HCT116 (cell line): Measurements from ENCODE around the gene TSLP. TPM values are rescaled to one million over a fixed set of nuclear protein-coding genes. Genes with fewer than 3 reads are reported as not detected.

Experiments used
- ATAC-seq: fragments of 200-7000 bp; cut with Tn5 transposase; 2 replicates; pipeline ENCODE4 v1.9.1; 2020; ENCODE audit warnings: mild to moderate bottlenecking, moderate library complexity
- BruUV-seq: library from RNA; stranded (reverse); fragments of 400-500 nt; replicated peaks from 2 replicates; lab custom pipeline; 2021; lab: Mats Ljungman, UMichigan
- CTCF ChIA-PET: fragments of 300-600 bp; sonication (Branson Sonifier 250); formaldehyde crosslinking; loops from one replicate; lab custom pipeline; 2021; ENCODE audit warnings: antibody characterized with exemption; lab: Charles Lee
- POLR2A ChIA-PET: fragments of 300-600, 350-600 bp; sonication (Branson Sonifier 250); formaldehyde crosslinking; loops from one replicate; lab custom pipeline; 2021; ENCODE audit warnings: antibody characterized with exemption; lab: Charles Lee
- RAD21 ChIA-PET, 2 experiments: fragments of 300-600 bp; sonication (Branson Sonifier 250); formaldehyde crosslinking; loops; one replicate each; lab custom pipeline; 2023; ENCODE audit warnings: low total read pairs in 2 of 2; ENCODE audit not compliant: uncharacterized antibody in 2 of 2, unreplicated experiment in 2 of 2, low non-redundant PET in 1 of 2; lab: Charles Lee
- DNase-seq: peaks from one replicate; pipeline ENCODE4 v3.0.0-alpha.2; 2010; ENCODE audit warnings: low read depth, low spot score
- H2AFZ ChIP-seq: fragments of 200-600 bp; shearing (Covaris generic), sonication (generic); 2 replicates; pipeline ENCODE4 v1.6.1; 2017; ENCODE audit warnings: low read depth, mixed run types, mixed read lengths, antibody characterized with exemption, low read length; ENCODE audit not compliant: poor library complexity, severe bottlenecking
- H3K27ac ChIP-seq: 2 replicates; pipeline ENCODE4 v1.5.1; 2012; ENCODE audit warnings: low read depth, low read length
- H3K27me3 ChIP-seq: fragments of 200-600 bp; sonication (generic); 2 replicates; pipeline ENCODE4 v1.6.1; 2016; ENCODE audit warnings: mixed run types, low read length, mixed read lengths; ENCODE audit not compliant: insufficient read depth
- H3K36me3 ChIP-seq, 2 experiments: fragments of 200-500 bp in 1 of 2; fragments of 200-600 bp in 1 of 2; sonication (Bioruptor generic) in 1 of 2; sonication (generic) in 1 of 2; 2 replicates each; pipeline versions ENCODE4 v1.5.1 to v1.6.1; 2014 to 2016; ENCODE audit warnings: low read length in 2 of 2, inconsistent platforms in 1 of 2, mixed read lengths in 1 of 2, mixed run types in 1 of 2; ENCODE audit not compliant: insufficient read depth in 2 of 2, control insufficient read depth in 1 of 2
- H3K4me1 ChIP-seq, 2 experiments: fragments of 200-600 bp in 1 of 2; sonication (generic) in 1 of 2; 2 replicates each; pipeline versions ENCODE4 v1.5.1 to v1.6.1; 2012 to 2017; ENCODE audit warnings: low read length in 2 of 2, inconsistent platforms in 1 of 2, mild to moderate bottlenecking in 1 of 2, mixed read lengths in 1 of 2, mixed run types in 1 of 2, moderate library complexity in 1 of 2; ENCODE audit not compliant: insufficient read depth in 2 of 2, control insufficient read depth in 1 of 2
- H3K4me2 ChIP-seq: fragments of 200-600 bp; sonication (generic); 2 replicates; pipeline ENCODE4 v1.6.1; 2017; ENCODE audit warnings: mixed run types, low read length, mixed read lengths
- H3K4me3 ChIP-seq, 2 experiments: fragments of 200-600 bp in 1 of 2; sonication (generic) in 1 of 2; replicated peaks in 1 of 2; 2 replicates each; pipeline ENCODE4 v1.5.1; 2011 to 2016; ENCODE audit warnings: low read length in 2 of 2, control low read depth in 1 of 2, low read depth in 1 of 2, mild to moderate bottlenecking in 1 of 2, mixed read lengths in 1 of 2, mixed run types in 1 of 2
- H3K79me2 ChIP-seq: fragments of 200-600 bp; sonication (generic); 2 replicates; pipeline ENCODE4 v1.6.1; 2017; ENCODE audit warnings: mild to moderate bottlenecking, mixed run types, low read length, moderate library complexity, mixed read lengths; ENCODE audit not compliant: insufficient read depth
- H3K9ac ChIP-seq: fragments of 200-600 bp; sonication (generic); 2 replicates; pipeline ENCODE4 v1.6.1; 2016; ENCODE audit warnings: low read length, mixed read lengths
- H3K9me2 ChIP-seq: fragments of 200-600 bp; sonication (generic), shearing (Covaris generic); 2 replicates; pipeline ENCODE4 v1.6.1; 2017; ENCODE audit warnings: mixed run types, mild to moderate bottlenecking, moderate library complexity; ENCODE audit not compliant: insufficient read depth
- H3K9me3 ChIP-seq, 2 experiments: fragments of 200-500 bp in 1 of 2; fragments of 200-600 bp in 1 of 2; sonication (Bioruptor generic) in 1 of 2; sonication (generic) in 1 of 2; 2 replicates each; pipeline ENCODE4 v1.6.1; 2014 to 2017; ENCODE audit warnings: low read length in 2 of 2, mixed read lengths in 2 of 2, inconsistent platforms in 1 of 2, low read depth in 1 of 2, mild to moderate bottlenecking in 1 of 2, mixed run types in 1 of 2, moderate library complexity in 1 of 2; ENCODE audit not compliant: control insufficient read depth in 1 of 2, insufficient read depth in 1 of 2
- H4K20me1 ChIP-seq: fragments of 200-600 bp; sonication (generic), shearing (Covaris generic); 2 replicates; pipeline ENCODE4 v1.6.1; 2017; ENCODE audit warnings: mixed run types, mild to moderate bottlenecking, moderate library complexity; ENCODE audit not compliant: insufficient read depth
- EZH2 ChIP-seq: fragments of 200-600 bp; sonication (generic); IDR thresholded peaks from 2 replicates; pipeline ENCODE4 v1.6.1; 2017; ENCODE audit warnings: antibody characterized with exemption, mixed run types
- EZH2phosphoT487 ChIP-seq: fragments of 200-600 bp; IDR thresholded peaks from 2 replicates; pipeline ENCODE4 v1.6.1; 2018; ENCODE audit warnings: antibody characterized with exemption, borderline replicate concordance
- JUND ChIP-seq: IDR thresholded peaks from 2 replicates; pipeline ENCODE4 v1.6.1; 2012
- POLR2AphosphoS5 ChIP-seq: IDR thresholded peaks from 2 replicates; pipeline ENCODE4 v1.6.1; 2011; ENCODE audit warnings: mild to moderate bottlenecking, low read depth, low read length, moderate library complexity
- SP1 ChIP-seq: IDR thresholded peaks from 2 replicates; pipeline ENCODE4 v1.6.1; 2012; ENCODE audit warnings: low read depth
- ZFX ChIP-seq: fragments of 450-650 bp; IDR thresholded peaks from 2 replicates; pipeline ENCODE4 v1.6.1; 2017
- ZNF274 ChIP-seq: fragments of 200-500 bp; sonication (Bioruptor generic); IDR thresholded peaks from 2 replicates; pipeline ENCODE4 v1.6.1; 2014; ENCODE audit warnings: mild to moderate bottlenecking, low read depth, low read length, inconsistent platforms
- intact Hi-C: fragments of 100-400 bp; cut with micrococcal nuclease; formaldehyde crosslinking; loops from 2 replicates; pipeline ENCODE4 v1.10.0; 2022
- total RNA-seq: library from RNA; stranded (reverse); gene quantifications from one replicate; pipeline ENCODE4 v1.2.1, GENCODE V29; 2021; ENCODE audit not compliant: unreplicated experiment
- TF ChIP-seq, protein P1 (sequence below): IDR thresholded peaks from 2 replicates; pipeline ENCODE4 v1.6.1; 2012
- TF ChIP-seq, protein P2 (sequence below): IDR thresholded peaks from 2 replicates; pipeline ENCODE4 v1.6.1; 2011; ENCODE audit warnings: mild to moderate bottlenecking, low read length, moderate library complexity; ENCODE audit not compliant: insufficient replicate concordance; ENCODE audit errors: extremely low read depth

TSLP gene
- total RNA-seq, 1 experiment from 2014 or later, result 0.34 TPM

DNA sequence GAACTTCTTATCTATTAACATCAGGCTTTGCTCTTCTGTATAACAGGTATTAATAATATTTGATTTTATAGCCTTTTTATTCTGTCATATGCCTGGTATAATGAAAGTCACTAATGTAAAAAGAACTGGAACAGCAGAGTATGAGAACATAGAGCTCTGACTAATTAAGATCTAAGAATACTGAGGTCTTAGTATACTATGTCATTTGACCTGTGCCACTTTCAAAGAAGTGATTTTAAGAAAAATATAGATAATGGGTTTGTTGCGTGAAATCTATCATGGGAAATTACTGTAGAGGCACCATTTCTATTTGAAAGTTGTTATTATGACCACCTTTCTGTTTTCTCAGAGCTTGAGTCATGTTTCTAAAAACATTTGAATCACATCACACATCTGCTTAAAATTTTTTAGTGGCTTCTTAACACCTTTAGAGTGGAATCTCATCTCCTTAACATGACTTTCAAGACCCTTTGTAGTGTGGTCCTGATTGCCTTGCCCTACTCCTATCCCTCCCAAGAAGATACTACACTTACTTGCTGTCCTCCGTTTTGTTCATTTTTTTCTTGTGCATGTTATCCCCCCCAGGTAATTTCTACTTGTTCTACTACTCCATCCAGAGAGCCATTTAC, 34.9 kb downstream of the TSLP start:
- peaks cover 6% of the 10 kb centered on the region; the same call in 1 of the 2 replicates for H4K20me1 ChIP-seq
- no peak overlapping the region for H3K9ac ChIP-seq
- peaks cover 66 to 72% of the 10 kb centered on the region in 2 experiments for H3K36me3 ChIP-seq
- BruUV-seq, result no TSS peak
- no peaks in the 10 kb centered on the region for H3K27me3 ChIP-seq
- no peak for DNase-seq
- intact Hi-C loops, result no loop called here
- ATAC-seq, result no peak
- no peaks in the 10 kb centered on the region for H3K4me1 ChIP-seq
- H3K27ac ChIP-seq, result no peak overlapping the region
- H2AFZ ChIP-seq, result no peak overlapping the region
- ChIA-PET CTCF (no interaction called here), RAD21 (no interaction called here), POLR2A (no interaction called here)
- no peaks in the 10 kb centered on the region for H3K9me3 ChIP-seq
- no peak overlapping the region for H3K4me2 ChIP-seq
- no peak overlapping the region for H3K4me3 ChIP-seq
- H3K79me2 ChIP-seq, result peaks cover 31% of the 10 kb centered on the region
- TF ChIP-seq JUND, result no peak
- TF ChIP-seq ZNF274, result no peak
- TF ChIP-seq POLR2AphosphoS5, result no peak
- TF ChIP-seq, protein P1, sequence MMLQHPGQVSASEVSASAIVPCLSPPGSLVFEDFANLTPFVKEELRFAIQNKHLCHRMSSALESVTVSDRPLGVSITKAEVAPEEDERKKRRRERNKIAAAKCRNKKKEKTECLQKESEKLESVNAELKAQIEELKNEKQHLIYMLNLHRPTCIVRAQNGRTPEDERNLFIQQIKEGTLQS, result no peak
- TF ChIP-seq EZH2, result no peak
- TF ChIP-seq SP1, result no peak
- TF ChIP-seq ZFX, result no peak
- TF ChIP-seq, protein P2, sequence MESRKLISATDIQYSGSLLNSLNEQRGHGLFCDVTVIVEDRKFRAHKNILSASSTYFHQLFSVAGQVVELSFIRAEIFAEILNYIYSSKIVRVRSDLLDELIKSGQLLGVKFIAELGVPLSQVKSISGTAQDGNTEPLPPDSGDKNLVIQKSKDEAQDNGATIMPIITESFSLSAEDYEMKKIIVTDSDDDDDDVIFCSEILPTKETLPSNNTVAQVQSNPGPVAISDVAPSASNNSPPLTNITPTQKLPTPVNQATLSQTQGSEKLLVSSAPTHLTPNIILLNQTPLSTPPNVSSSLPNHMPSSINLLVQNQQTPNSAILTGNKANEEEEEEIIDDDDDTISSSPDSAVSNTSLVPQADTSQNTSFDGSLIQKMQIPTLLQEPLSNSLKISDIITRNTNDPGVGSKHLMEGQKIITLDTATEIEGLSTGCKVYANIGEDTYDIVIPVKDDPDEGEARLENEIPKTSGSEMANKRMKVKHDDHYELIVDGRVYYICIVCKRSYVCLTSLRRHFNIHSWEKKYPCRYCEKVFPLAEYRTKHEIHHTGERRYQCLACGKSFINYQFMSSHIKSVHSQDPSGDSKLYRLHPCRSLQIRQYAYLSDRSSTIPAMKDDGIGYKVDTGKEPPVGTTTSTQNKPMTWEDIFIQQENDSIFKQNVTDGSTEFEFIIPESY, result no peak
- no peak for TF ChIP-seq EZH2phosphoT487
- H3K9me2 ChIP-seq, result no peaks in the 10 kb centered on the region
